ENCODE results near the gene GMPR2.

- no peak for TF ChIP-seq CTCF (conservative IDR thresholded peaks at IDR 0.05; ENCODE audit: low read depth, low read length)
- TF ChIP-seq EZH2 (IDR thresholded peaks at IDR 0.05; ENCODE audit: low read length, unreplicated experiment), result no peak
These were observed 42.3 kb upstream of the GMPR2 start for GRCh38 chr14:24190416-24190815.
